GM23248 (cell line): ENCODE data around the gene ABCA1.

Experiments used
- EZH2 ChIP-seq: fragments of 200-600 bp; sonication (generic); IDR thresholded peaks from 2 replicates; pipeline ENCODE4 v1.6.1; 2018; ENCODE audit warnings: antibody characterized with exemption, mild to moderate bottlenecking; ENCODE audit not compliant: insufficient read depth, poor library complexity, severe bottlenecking
- EZH2phosphoT487 ChIP-seq: fragments of 200-600 bp; sonication (generic); IDR thresholded peaks from 2 replicates; pipeline ENCODE4 v1.6.1; 2018; ENCODE audit warnings: antibody characterized with exemption, moderate library complexity, mild to moderate bottlenecking, low read depth; ENCODE audit not compliant: insufficient read depth

DNA sequence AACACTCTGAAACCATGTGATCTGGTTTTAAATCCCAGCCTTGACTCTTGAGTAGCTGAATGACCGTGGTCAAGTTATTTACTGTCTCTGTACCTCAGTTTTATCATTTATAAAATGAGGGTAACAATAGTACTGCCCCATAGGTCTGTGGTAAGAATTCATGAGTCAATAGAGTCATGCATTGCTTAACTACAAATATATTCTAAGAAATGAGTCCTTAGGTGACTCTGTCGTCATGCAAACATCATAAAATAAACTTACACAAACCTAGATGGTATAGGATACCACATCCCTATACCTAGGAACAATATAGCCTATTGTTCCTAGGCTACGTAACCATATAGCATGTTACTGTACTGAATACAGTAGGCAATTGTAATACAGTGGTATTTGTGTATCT is 20.3 kb upstream of the ABCA1 start:
- TF ChIP-seq EZH2 (no peak), EZH2phosphoT487 (no peak)
